ENCODE results near the gene IZUMO1. TPM values are rescaled to one million over a fixed set of nuclear protein-coding genes. Genes with fewer than 3 reads are reported as not detected.
A peak's percentile ranks its signal among the peaks of the same experiment; 100 is the strongest.

Gene IZUMO1
- total and polyA plus RNA-seq, 2 of the 13 experiments (the other 11 are each of a cell fraction or from before 2014, with no cell fraction given) = 0.07 to 0.22 TPM

DNA sequence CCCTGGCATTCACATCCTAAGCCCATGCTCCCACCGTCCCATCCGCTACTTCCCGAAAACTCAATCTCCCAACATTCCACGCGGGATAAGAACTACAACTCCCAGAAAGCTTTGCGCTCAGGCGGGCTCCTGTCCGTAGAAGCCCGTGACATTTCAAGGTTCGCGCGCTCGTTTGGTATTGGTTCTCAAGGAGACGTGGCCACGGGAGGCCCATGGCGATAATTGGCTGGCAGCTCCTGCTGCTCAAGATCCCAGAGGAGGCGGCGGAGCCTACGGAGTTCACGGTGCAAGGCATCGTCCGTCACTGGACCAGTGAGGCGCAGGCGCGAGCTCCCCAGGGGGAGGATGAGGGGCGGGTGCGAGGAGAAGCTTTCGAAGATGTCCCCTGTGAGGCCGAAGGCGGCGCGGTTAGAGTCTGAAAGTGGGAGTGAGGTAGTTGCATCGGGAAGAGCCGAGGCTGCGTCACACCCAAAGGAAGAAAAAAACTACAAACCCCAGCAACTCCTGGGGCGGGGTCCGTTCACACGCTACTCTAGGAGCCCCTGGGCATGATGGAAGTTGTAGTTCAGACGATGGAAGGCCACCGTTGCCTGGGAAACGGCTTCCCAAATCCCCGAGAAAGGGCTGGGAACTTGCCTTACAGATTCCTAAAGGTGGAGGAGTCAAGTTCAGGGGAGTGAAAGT lies 26.0 kb downstream of the IZUMO1 start (continued):
- TF ChIP-seq CREB1 (IDR thresholded peaks at IDR 0.05) = peak; percentile 77
- TF ChIP-seq CREB1 (CRISPR knock-in tag; IDR thresholded peaks at IDR 0.05) = peak; percentile 94
- TF ChIP-seq ZBTB21 (CRISPR knock-in tag; IDR thresholded peaks at IDR 0.05) = no peak
- no peak for TF ChIP-seq ZNF382 (CRISPR knock-in tag; IDR thresholded peaks at IDR 0.05; ENCODE audit: borderline replicate concordance)
- TF ChIP-seq DPF2 (CRISPR knock-in tag; IDR thresholded peaks at IDR 0.05; ENCODE audit: borderline replicate concordance, low read depth) = no peak
- no peak for TF ChIP-seq ZNF546 (CRISPR knock-in tag; conservative IDR thresholded peaks at IDR 0.05)
- TF ChIP-seq KAT2B (IDR thresholded peaks at IDR 0.05; ENCODE audit: borderline replicate concordance, low read depth, low read length) = no peak
- no peak for TF ChIP-seq NFIB (CRISPR knock-in tag; IDR thresholded peaks at IDR 0.05; ENCODE audit: borderline replicate concordance)
- TF ChIP-seq ZNF614 (CRISPR knock-in tag; IDR thresholded peaks at IDR 0.05; ENCODE audit: borderline replicate concordance) = 0 out of 2 replicates have a peak, but pooled peaks have one; percentile 57
- no peak for TF ChIP-seq ZNF841 (CRISPR knock-in tag; IDR thresholded peaks at IDR 0.05; ENCODE audit: borderline replicate concordance)
- no peak for TF ChIP-seq KMT2A (CRISPR knock-in tag; IDR thresholded peaks at IDR 0.05)
- TF ChIP-seq TEAD3 (CRISPR knock-in tag; optimal IDR thresholded peaks at IDR 0.05; ENCODE audit: borderline replicate concordance) = peak; percentile 96
- TF ChIP-seq GPBP1L1 (CRISPR knock-in tag; IDR thresholded peaks at IDR 0.05) = no peak
- no peak for TF ChIP-seq ZFP82 (CRISPR knock-in tag; IDR thresholded peaks at IDR 0.05; ENCODE audit: borderline replicate concordance)
- TF ChIP-seq DBP (CRISPR knock-in tag; IDR thresholded peaks at IDR 0.05; ENCODE audit: not compliant biosample characterization) = no peak
- TF ChIP-seq CHCHD3 (CRISPR knock-in tag; IDR thresholded peaks at IDR 0.05) = no peak
- no peak for TF ChIP-seq ZBTB44 (CRISPR knock-in tag; IDR thresholded peaks at IDR 0.05)
- no peak for TF ChIP-seq TCF12 (IDR thresholded peaks at IDR 0.05)
- TF ChIP-seq TCF12 (CRISPR knock-in tag; IDR thresholded peaks at IDR 0.05) = no peak
- TF ChIP-seq ETV5 (CRISPR knock-in tag; IDR thresholded peaks at IDR 0.05; ENCODE audit: borderline replicate concordance) = peak; percentile 8; the same call in 1 of the 2 replicates
- no peak for TF ChIP-seq KLF16 (CRISPR knock-in tag; IDR thresholded peaks at IDR 0.05)
- TF ChIP-seq ZBTB2 (CRISPR knock-in tag; IDR thresholded peaks at IDR 0.05; ENCODE audit: low read depth) = no peak
- peak; percentile 99 for TF ChIP-seq NFYB (CRISPR knock-in tag; IDR thresholded peaks at IDR 0.05)
- TF ChIP-seq ZFP41 (CRISPR knock-in tag; IDR thresholded peaks at IDR 0.05; ENCODE audit: borderline replicate concordance) = no peak
- TF ChIP-seq ZMYM2 (CRISPR knock-in tag; IDR thresholded peaks at IDR 0.05) = no peak
- TF ChIP-seq ARHGAP35 (CRISPR knock-in tag; IDR thresholded peaks at IDR 0.05; ENCODE audit: borderline replicate concordance) = peak; percentile 31; the same call in 1 of the 2 replicates
- no peak for TF ChIP-seq ZEB1 (IDR thresholded peaks at IDR 0.05; ENCODE audit: insufficient replicate concordance, low read depth)

Data from HepG2 (cell line).